AG04450 (cell line): Measurements from ENCODE around the gene E2F2. TPM values are rescaled to one million over a fixed set of nuclear protein-coding genes. Genes with fewer than 3 reads are reported as not detected.
A peak's percentile ranks its signal among the peaks of the same experiment; 100 is the strongest.

Experiments used
- CTCF ChIA-PET: fragments of 300-600, 350-600 bp; formaldehyde crosslinking; extraction: SDS; loops from one replicate; lab custom pipeline; 2022; ENCODE audit warnings: antibody characterized with exemption, inconsistent platforms; lab: Charles Lee
- POLR2A ChIA-PET: fragments of 350-600 bp; formaldehyde crosslinking; extraction: SDS; loops from one replicate; lab custom pipeline; 2021; ENCODE audit warnings: antibody characterized with exemption, inconsistent platforms; lab: Yijun Ruan, JAX
- DNase-seq: peaks from one replicate; pipeline ENCODE4 v3.0.0-alpha.2; 2011; ENCODE audit warnings: low read depth, low spot score
- H3K27ac ChIP-seq: one replicate; pipeline ENCODE4 v1.5.1; 2012; ENCODE audit warnings: low read depth, low read length, control low read depth
- H3K27me3 ChIP-seq: one replicate; pipeline ENCODE4 v1.6.0; 2012; ENCODE audit warnings: low read length; ENCODE audit not compliant: control insufficient read depth, insufficient read depth
- H3K4me3 ChIP-seq: 2 replicates; pipeline ENCODE4 v1.5.1; 2011; ENCODE audit warnings: mild to moderate bottlenecking, low read depth, low read length, control low read depth
- H3K9me3 ChIP-seq: 2 replicates; pipeline ENCODE4 v1.5.1; 2012; ENCODE audit warnings: low read length; ENCODE audit not compliant: control insufficient read depth, insufficient read depth
- CTCF ChIP-seq: IDR thresholded peaks from 2 replicates; pipeline ENCODE4 v1.5.1; 2011; ENCODE audit warnings: low read depth, low read length, control low read depth, inconsistent platforms
- polyA plus RNA-seq: library from polyadenylated mRNA; depleted of rRNA; stranded (reverse); fragments of >200 nt; gene quantifications from 2 replicates; pipeline ENCODE4 v1.2.3, GENCODE V29; 2011

E2F2 gene
- polyA plus RNA-seq, 1 experiment: 0.06 TPM

DNA sequence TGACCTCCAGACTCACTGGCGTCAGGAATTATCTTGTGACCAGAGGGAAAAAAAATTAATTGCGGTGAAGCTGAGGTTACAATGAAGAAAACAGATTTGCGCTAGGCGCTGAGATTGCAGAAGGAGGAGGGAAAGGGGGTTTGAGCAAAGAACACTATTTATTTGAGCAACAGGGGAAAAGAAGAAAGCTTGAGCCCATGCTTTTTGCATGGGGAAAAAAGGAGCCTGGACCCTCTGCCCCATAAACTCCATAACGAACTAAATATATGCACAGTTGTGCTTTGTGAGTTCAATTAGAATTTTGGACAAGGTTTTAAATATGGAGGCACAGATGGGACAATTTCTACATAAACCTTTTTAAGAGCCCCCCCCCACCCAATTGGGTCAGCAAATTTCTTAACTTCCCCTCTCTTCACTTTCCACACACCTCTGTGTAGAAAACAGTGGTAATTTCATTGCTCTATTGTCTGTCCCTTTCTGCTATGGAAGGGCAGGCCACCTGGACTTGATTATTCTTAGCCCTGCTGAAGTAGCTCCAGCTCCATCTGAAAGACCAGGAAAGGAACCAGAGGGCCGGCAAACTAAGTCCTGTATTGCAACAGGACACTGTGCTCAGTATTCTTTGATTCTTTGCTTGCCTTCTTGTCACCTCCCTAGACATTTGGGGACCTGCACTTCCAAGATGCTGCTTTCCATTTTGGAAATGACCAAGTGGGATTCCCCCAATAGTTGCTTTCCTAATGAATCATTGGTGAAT, 29.1 kb upstream of the E2F2 start:
- ChIA-PET POLR2A (interaction anchor here (0.6 to 3.8 kb wide), 17 partner anchors 9 to 216 kb away, joined by 3 to 57 read pairs (median 6); partner anchors contain the start of genes HNRNPR and RPL11), CTCF (interaction anchor here (0.6 to 5.3 kb wide), 6 partner anchors 20 to 105 kb away, joined by 3 to 28 read pairs (median 10); no protein-coding TSS in a partner anchor)
- Histone ChIP-seq H3K27ac (peak overlapping the region; percentile 98), H3K27me3 (no peaks in the 10 kb centered on the region), H3K9me3 (no peaks in the 10 kb centered on the region; the same call in 1 of the 2 replicates), H3K4me3 (peak overlapping the region; percentile 86)
- no peak for DNase-seq
- no peak for TF ChIP-seq CTCF

DNA sequence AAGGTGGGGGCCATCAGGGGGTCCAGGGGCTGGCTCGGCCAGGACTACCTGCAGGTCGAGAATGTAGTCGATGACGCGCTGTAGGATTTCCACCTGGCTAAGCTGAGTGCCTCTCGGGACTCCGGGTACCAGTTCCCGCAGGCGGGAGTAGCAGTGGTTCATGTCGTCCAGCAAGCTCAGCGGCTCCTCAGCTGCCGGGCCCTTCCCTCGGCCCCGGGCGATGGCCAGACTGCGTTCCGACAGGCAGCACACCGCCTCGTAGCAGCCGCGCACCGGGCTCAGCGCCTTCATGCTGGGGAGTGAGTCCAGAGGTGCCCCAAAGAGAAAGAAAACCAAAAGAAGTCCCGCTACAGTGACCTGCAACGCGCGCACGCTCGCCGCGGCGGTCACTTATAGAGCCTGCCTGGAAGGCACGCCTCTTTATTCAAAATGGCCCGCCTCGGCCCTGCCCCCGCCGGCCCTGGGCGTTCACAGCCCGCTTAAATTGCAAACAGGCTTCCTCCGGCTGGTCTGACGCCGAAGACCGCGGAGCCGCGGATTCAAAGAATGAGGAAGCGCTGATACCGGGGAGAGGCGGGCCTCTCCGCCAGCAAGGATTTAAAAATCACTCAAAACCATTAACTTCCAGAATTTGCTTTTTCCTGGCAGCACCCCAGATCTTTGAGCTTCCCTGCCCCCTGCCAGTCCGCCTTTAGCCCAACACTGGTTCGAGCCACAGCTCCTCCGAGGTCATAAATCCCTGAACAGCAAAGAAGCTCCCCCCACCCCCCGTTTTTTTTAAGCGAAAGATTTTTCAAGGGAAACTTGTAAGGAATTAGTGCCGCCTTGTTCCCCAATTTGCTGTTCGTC, 28.3 kb upstream of the E2F2 start, which contains the start of gene ID3:
ID3 (minus strand) TSS at position 366 of the 849 bp plus-strand sequence; CDS start at position 291, 75 bp downstream.
- ChIA-PET CTCF (interaction anchor here (0.6 to 5.3 kb wide), 6 partner anchors 14 to 106 kb away, joined by 3 to 28 read pairs (median 10); no protein-coding TSS in a partner anchor), POLR2A (interaction anchor here (0.6 to 3.8 kb wide), 19 partner anchors 10 to 215 kb away, joined by 3 to 57 read pairs (median 6); partner anchors contain the start of genes ASAP3, HNRNPR and RPL11)
- Histone ChIP-seq H3K9me3 (no peaks in the 10 kb centered on the region; the same call in 1 of the 2 replicates), H3K27me3 (no peaks in the 10 kb centered on the region), H3K4me3 (peak within 1 kb of the TSS; percentile 86), H3K27ac (peak within 1 kb of the TSS; percentile 98)
- TF ChIP-seq CTCF: no peak
- peak; percentile 88 for DNase-seq

DNA sequence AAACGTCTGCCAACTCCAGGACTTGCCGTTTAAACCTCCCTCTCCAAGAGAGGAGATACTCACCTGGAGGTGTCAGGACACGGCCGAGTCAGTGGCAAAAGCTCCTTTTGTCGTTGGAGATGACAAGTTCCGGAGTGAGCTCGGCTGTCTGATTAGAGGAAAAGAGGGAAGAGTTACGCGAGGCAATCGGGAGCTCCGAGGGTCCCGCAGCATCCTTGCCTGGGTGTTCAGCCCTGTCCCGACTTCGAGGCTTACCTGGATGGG, 27.8 kb upstream of the E2F2 start:
- no peak for DNase-seq
- H3K27ac ChIP-seq: peak overlapping the region; percentile 98
- POLR2A ChIA-PET: interaction anchor here (0.7 to 3.8 kb wide), 10 partner anchors 18 to 133 kb away, joined by 4 to 57 read pairs (median 10); partner anchors contain the start of genes ASAP3 and RPL11
- H3K4me3 ChIP-seq: peak overlapping the region; percentile 86
- no peaks in the 10 kb centered on the region; the same call in 1 of the 2 replicates for H3K9me3 ChIP-seq
- no peak for TF ChIP-seq CTCF
- CTCF ChIA-PET: interaction anchor here (1.2 to 5.3 kb wide), 4 partner anchors 13 to 78 kb away, joined by 3 to 28 read pairs (median 15); no protein-coding TSS in a partner anchor
- H3K27me3 ChIP-seq: no peaks in the 10 kb centered on the region

GRCh38 chr1:23558140-23558871, 27.3 kb upstream of the E2F2 start:
- H3K27me3 ChIP-seq: no peaks in the 10 kb centered on the region
- H3K9me3 ChIP-seq: no peaks in the 10 kb centered on the region; the same call in 1 of the 2 replicates
- peak overlapping the region; percentile 98 for H3K27ac ChIP-seq
- TF ChIP-seq CTCF: no peak
- ChIA-PET POLR2A (interaction anchor here (0.7 to 3.8 kb wide), 9 partner anchors 19 to 205 kb away, joined by 3 to 57 read pairs (median 11); partner anchors contain the start of gene ASAP3), CTCF (interaction anchor here (1.2 to 5.3 kb wide), 4 partner anchors 13 to 79 kb away, joined by 3 to 28 read pairs (median 11); no protein-coding TSS in a partner anchor)
- peak overlapping the region; percentile 86 for H3K4me3 ChIP-seq
- no peak for DNase-seq
